OCI-LY3 (cell line): ENCODE results near the gene TTLL11.

Experiments used
- CTCF ChIP-seq: fragments of 200-600, 300-600 bp; sonication (generic); IDR thresholded peaks from 2 replicates; pipeline ENCODE4 v1.5.1; 2014; ENCODE audit warnings: antibody characterized with exemption, low read length, low read depth
- EZH2phosphoT487 ChIP-seq: fragments of 200-600 bp; shearing (Covaris generic); IDR thresholded peaks from 2 replicates; pipeline ENCODE4 v1.6.1; 2018; ENCODE audit warnings: antibody characterized with exemption, mixed run types, low read depth

- TF ChIP-seq CTCF = no peak
- no peak for TF ChIP-seq EZH2phosphoT487
Observed at GRCh38 chr9:121773286-121773953, 319.7 kb downstream of the TTLL11 start.
